ENCODE measurements around the gene SLCO4A1.

SLCO4A1 gene

GRCh38 chr20:62645613-62646012 lies 3.3 kb downstream of the SLCO4A1 start:
- DNase-seq (ENCODE audit: low read depth, low spot score): no peak
- no peak overlapping the region for H3K4me3 ChIP-seq (ENCODE audit: low read length)

- H3K4me3 ChIP-seq (ENCODE audit: low read length): no peak overlapping the region
- DNase-seq (ENCODE audit: low read depth, low spot score): no peak
Measured at GRCh38 chr20:62646851-62647520, 4.7 kb downstream of the SLCO4A1 start.

- no peak for DNase-seq (ENCODE audit: low read depth, low spot score)
- no peak overlapping the region for H3K4me3 ChIP-seq (ENCODE audit: low read length)
Measured at GRCh38 chr20:62647521-62648317, 5.4 kb downstream of the SLCO4A1 start.

- no peak overlapping the region for H3K4me3 ChIP-seq (ENCODE audit: low read length)
- no peak for DNase-seq (ENCODE audit: low read depth, low spot score)
Measured at GRCh38 chr20:62648318-62648995, 6.2 kb downstream of the SLCO4A1 start.

GRCh38 chr20:62649140-62649539 lies 6.8 kb downstream of the SLCO4A1 start:
- DNase-seq (ENCODE audit: low read depth, low spot score): no peak
- H3K4me3 ChIP-seq (ENCODE audit: low read length): no peak overlapping the region

GRCh38 chr20:62650551-62651284 lies 8.4 kb downstream of the SLCO4A1 start:
- no peak overlapping the region for H3K4me3 ChIP-seq (ENCODE audit: low read length)
- no peak for DNase-seq (ENCODE audit: low read depth, low spot score)

- peak; percentile 10 for DNase-seq (ENCODE audit: low read depth, low spot score)
Measured at GRCh38 chr20:62651285-62652021, 9.2 kb downstream of the SLCO4A1 start.

GRCh38 chr20:62652041-62652893 lies 10.0 kb downstream of the SLCO4A1 start:
- DNase-seq (ENCODE audit: low read depth, low spot score): no peak
- H3K4me3 ChIP-seq (ENCODE audit: low read length): no peak overlapping the region

More at GRCh38 chr20:62651285-62652021, 9.2 kb downstream of the SLCO4A1 start:
- H3K4me3 ChIP-seq (ENCODE audit: low read length): no peak overlapping the region

- no peak for DNase-seq (ENCODE audit: low read depth, low spot score)
- H3K4me3 ChIP-seq (ENCODE audit: low read length): no peak overlapping the region
Measured at GRCh38 chr20:62652894-62653305, 10.6 kb downstream of the SLCO4A1 start.

GRCh38 chr20:62653373-62653772 lies 11.1 kb downstream of the SLCO4A1 start:
- DNase-seq (ENCODE audit: low read depth, low spot score): no peak

GRCh38 chr20:62653951-62654685 lies 11.8 kb downstream of the SLCO4A1 start:
- H3K4me3 ChIP-seq (ENCODE audit: low read length): no peak overlapping the region
- DNase-seq (ENCODE audit: low read depth, low spot score): no peak

More at GRCh38 chr20:62653373-62653772, 11.1 kb downstream of the SLCO4A1 start:
- no peak overlapping the region for H3K4me3 ChIP-seq (ENCODE audit: low read length)

GRCh38 chr20:62655282-62656196 lies 13.2 kb downstream of the SLCO4A1 start:
- H3K4me3 ChIP-seq (ENCODE audit: low read length): no peak overlapping the region
- no peak for DNase-seq (ENCODE audit: low read depth, low spot score)

GRCh38 chr20:62656197-62656918 lies 14.1 kb downstream of the SLCO4A1 start:
- H3K4me3 ChIP-seq (ENCODE audit: low read length): no peak overlapping the region
- DNase-seq (ENCODE audit: low read depth, low spot score): no peak

- no peak for DNase-seq (ENCODE audit: low read depth, low spot score)
- no peak overlapping the region for H3K4me3 ChIP-seq (ENCODE audit: low read length)
Measured at GRCh38 chr20:62656919-62657588, 14.8 kb downstream of the SLCO4A1 start.

GRCh38 chr20:62657589-62657942 lies 15.3 kb downstream of the SLCO4A1 start:
- no peak overlapping the region for H3K4me3 ChIP-seq (ENCODE audit: low read length)
- no peak for DNase-seq (ENCODE audit: low read depth, low spot score)
